Measurements from ENCODE around the gene C1QL2.

The C1QL2 gene

DNA sequence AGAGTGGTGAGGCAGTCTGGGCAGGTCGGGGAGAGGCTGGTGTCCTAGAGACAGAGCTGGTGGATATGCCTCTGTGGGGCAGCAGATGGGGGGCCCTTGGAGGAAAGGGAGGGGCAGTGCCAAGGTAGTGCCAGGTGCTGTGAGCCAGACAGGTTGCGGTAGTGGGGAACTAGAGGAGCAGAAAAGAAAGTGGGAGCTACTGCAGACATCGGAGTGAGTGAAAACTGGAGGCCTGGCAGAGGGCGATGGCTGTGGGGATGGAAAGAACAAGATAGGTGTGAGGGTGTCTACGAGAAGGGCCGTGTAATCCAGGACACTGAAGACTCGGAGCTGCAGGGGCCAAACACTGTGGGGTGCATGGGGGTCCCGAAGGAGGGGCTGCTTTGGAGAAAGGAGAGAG is 21.7 kb downstream of the C1QL2 start:
- H3K27me3 ChIP-seq (replicated peaks), result no peaks in the 10 kb centered on the region

DNA sequence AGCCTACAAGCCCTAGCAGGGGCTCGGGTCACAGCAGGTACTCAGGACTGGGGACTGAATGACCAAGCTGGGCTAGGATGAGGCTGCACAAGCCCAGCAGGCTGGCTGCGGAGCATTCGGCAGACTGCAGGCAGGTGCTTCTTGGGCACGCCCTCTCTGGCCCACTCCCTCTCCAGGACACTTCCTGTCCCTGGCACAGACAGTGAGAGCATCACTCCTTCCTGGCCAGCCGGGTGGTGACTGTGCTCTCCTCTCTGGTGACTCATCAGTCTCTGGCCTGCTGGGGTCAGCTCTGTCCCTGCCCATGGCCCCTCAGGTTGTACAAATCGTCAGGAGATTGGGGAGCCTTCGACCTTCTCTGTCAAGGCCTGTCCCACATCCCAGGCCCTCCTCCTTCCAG is 22.5 kb downstream of the C1QL2 start:
- no peak for DNase-seq
- no peak overlapping the region for H3K4me3 ChIP-seq (ENCODE audit: low read depth, low read length)
- H3K27me3 ChIP-seq (replicated peaks), result no peaks in the 10 kb centered on the region
- no peak overlapping the region for H3K27ac ChIP-seq
- in situ Hi-C loops (cut with HindIII; ENCODE audit: low pct_ligation_motif_present, low sequenced_read_pairs), result no loop called here
- TF ChIP-seq, protein P1, sequence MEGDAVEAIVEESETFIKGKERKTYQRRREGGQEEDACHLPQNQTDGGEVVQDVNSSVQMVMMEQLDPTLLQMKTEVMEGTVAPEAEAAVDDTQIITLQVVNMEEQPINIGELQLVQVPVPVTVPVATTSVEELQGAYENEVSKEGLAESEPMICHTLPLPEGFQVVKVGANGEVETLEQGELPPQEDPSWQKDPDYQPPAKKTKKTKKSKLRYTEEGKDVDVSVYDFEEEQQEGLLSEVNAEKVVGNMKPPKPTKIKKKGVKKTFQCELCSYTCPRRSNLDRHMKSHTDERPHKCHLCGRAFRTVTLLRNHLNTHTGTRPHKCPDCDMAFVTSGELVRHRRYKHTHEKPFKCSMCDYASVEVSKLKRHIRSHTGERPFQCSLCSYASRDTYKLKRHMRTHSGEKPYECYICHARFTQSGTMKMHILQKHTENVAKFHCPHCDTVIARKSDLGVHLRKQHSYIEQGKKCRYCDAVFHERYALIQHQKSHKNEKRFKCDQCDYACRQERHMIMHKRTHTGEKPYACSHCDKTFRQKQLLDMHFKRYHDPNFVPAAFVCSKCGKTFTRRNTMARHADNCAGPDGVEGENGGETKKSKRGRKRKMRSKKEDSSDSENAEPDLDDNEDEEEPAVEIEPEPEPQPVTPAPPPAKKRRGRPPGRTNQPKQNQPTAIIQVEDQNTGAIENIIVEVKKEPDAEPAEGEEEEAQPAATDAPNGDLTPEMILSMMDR (IDR thresholded peaks at IDR 0.05; ENCODE audit: low read depth, low read length, missing control alignments), result no peak
- no peaks in the 10 kb centered on the region for H3K36me3 ChIP-seq (replicated peaks)

More for the DNA sequence above, 21.7 kb downstream of the C1QL2 start:
- TF ChIP-seq, protein P1 (IDR thresholded peaks at IDR 0.05; ENCODE audit: low read depth, low read length, missing control alignments), result no peak
- in situ Hi-C loops (cut with HindIII; ENCODE audit: low pct_ligation_motif_present, low sequenced_read_pairs), result no loop called here
- DNase-seq, result no peak
- Histone ChIP-seq H3K27ac (no peak overlapping the region), H3K4me3 (ENCODE audit: low read depth, low read length) (no peak overlapping the region), H3K36me3 (replicated peaks) (no peaks in the 10 kb centered on the region)

DNA sequence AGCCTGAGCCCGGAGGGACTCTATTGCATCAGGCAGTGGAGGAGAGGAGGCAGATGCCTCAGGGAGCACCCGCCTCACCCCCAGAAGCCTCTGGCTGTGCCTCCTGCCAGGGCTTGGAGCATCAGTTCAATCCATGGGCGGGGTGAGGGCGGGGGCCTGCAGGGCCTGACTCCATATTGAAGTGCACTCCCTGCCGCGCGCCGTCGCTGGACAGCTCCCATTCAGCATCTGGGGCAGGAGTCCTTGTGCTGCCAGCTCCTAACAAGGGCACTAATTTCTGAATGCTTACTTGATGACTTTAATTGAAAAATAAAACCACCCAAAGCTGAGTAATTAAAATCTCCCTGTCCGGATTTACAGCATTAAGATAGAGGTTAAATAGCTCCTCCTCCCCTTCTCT is 23.8 kb downstream of the C1QL2 start:
- in situ Hi-C loops (cut with HindIII; ENCODE audit: low pct_ligation_motif_present, low sequenced_read_pairs), result no loop called here
- Histone ChIP-seq H3K36me3 (replicated peaks) (no peaks in the 10 kb centered on the region), H3K27me3 (replicated peaks) (no peaks in the 10 kb centered on the region), H3K4me3 (ENCODE audit: low read depth, low read length) (no peak overlapping the region), H3K27ac (no peak overlapping the region)
- no peak for DNase-seq
- TF ChIP-seq, protein P1 (IDR thresholded peaks at IDR 0.05; ENCODE audit: low read depth, low read length, missing control alignments), result no peak

DNA sequence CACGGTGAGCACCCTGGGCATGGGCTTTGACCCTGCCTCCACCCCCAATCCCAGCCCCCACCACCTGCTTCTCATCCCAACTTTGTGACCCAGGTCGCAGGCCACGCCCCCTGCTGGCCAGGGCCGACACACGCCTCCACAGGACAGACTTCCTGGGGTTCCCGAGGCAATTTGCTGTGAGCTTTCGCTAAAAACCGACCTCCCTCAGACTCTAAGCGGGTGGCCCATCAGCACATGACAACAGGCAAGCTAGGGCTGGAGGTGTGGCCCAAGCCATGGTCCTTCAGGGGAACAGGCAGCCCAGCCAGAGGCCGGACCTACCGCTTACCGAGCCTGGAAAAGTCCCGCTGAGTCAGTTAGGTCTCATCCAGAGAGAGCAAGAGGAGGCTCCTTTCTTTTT is 31.9 kb downstream of the C1QL2 start:
- no peak overlapping the region for H3K4me3 ChIP-seq (ENCODE audit: low read depth, low read length)
- H3K27ac ChIP-seq, result no peak overlapping the region
- no peaks in the 10 kb centered on the region for H3K27me3 ChIP-seq (replicated peaks)
- no peak for DNase-seq
- no peaks in the 10 kb centered on the region for H3K36me3 ChIP-seq (replicated peaks)
- TF ChIP-seq, protein P1 (IDR thresholded peaks at IDR 0.05; ENCODE audit: low read depth, low read length, missing control alignments), result peak; percentile 58
- in situ Hi-C loops (cut with HindIII; ENCODE audit: low pct_ligation_motif_present, low sequenced_read_pairs), result no loop called here

DNA sequence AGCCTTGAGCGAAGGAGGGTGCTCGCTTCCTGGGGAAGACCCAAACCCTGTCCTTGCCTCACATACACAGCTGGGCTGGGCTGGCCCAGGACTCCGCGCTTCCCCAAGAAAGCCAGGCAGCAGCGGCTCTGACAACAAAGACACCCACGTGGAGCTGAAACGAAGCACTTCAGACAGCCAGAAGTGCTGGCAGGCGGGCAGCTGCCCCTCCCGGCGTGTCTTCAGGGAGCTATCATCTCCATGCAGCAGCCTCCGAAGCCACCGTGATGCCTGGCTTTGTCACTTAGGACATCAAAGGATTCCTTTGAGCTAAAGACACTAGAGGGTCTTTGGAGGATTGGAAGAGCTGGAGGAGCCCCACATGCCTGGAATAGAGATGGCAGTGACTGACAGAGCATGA is 35.2 kb downstream of the C1QL2 start:
- in situ Hi-C loops (cut with HindIII; ENCODE audit: low pct_ligation_motif_present, low sequenced_read_pairs), result no loop called here
- H3K27me3 ChIP-seq (replicated peaks), result no peaks in the 10 kb centered on the region
- TF ChIP-seq, protein P1 (IDR thresholded peaks at IDR 0.05; ENCODE audit: low read depth, low read length, missing control alignments), result no peak
- no peak overlapping the region for H3K27ac ChIP-seq
- DNase-seq, result no peak
- no peaks in the 10 kb centered on the region for H3K36me3 ChIP-seq (replicated peaks)
- H3K4me3 ChIP-seq (ENCODE audit: low read depth, low read length), result no peak overlapping the region

DNA sequence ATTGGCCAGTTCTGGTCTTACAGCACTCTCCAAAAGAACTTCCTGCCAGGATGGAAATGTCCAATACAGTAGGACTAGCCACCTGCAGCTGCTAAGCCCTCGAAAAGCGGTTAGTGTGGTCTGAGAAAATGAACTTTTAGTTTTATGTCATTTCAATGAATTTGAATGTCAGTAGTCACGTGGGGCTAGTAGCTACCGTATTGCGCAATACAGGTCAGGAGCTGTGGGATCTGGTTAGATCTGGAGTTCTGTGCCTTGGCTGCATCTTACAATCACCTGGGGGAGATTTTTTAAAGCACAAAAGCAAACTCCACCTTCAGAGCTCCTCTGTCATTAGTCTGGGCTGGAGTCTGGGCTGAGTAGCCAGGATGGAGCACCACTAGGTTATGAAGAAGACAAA is 35.9 kb downstream of the C1QL2 start:
- H3K4me3 ChIP-seq (ENCODE audit: low read depth, low read length), result no peak overlapping the region
- H3K27me3 ChIP-seq (replicated peaks), result no peaks in the 10 kb centered on the region
- in situ Hi-C loops (cut with HindIII; ENCODE audit: low pct_ligation_motif_present, low sequenced_read_pairs), result no loop called here
- DNase-seq, result no peak
- H3K36me3 ChIP-seq (replicated peaks), result no peaks in the 10 kb centered on the region
- TF ChIP-seq, protein P1 (IDR thresholded peaks at IDR 0.05; ENCODE audit: low read depth, low read length, missing control alignments), result no peak
- H3K27ac ChIP-seq, result no peak overlapping the region
